IPS DF 4.7 (cell line): Measurements from ENCODE around the gene TMEM178B.
"Not testable (repeated sequence)": the region's sequence is repeated elsewhere in the genome, so short reads cannot be mapped to it uniquely, and the experiment has no call there.

Source experiments
- DNase-seq: peaks from one replicate; pipeline ENCODE4 v3.0.0-alpha.2; 2013; ENCODE audit warnings: low spot score; ENCODE audit errors: extremely low read depth

Gene TMEM178B

DNA sequence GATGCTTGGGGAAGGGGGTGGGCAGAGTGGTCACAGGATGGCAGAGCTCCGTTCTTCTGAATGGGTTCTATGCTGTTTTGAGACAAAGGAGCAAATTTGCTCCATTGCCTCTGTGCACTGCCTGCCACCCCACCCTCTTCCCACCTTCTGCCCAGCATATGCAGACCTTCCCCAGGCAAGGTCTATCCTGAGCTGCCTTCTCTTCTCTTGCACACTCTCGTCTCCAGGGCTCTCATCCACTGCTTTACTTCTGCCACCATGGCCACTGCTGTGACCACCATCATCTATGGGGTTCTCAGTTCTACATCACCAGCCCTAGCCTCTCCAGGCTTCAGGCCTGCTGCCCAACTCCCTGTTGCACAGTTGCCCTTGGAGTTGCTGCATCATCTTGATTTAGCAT, 230.4 kb downstream of the TMEM178B start:
- no peak for DNase-seq

GRCh38 chr7:141306081-141306480, 232.2 kb downstream of the TMEM178B start:
- no peak for DNase-seq

- no peak for DNase-seq
Measured at GRCh38 chr7:141312395-141312794, 238.5 kb downstream of the TMEM178B start.

- DNase-seq: no peak
Measured at GRCh38 chr7:141312828-141313521, 239.1 kb downstream of the TMEM178B start.

DNA sequence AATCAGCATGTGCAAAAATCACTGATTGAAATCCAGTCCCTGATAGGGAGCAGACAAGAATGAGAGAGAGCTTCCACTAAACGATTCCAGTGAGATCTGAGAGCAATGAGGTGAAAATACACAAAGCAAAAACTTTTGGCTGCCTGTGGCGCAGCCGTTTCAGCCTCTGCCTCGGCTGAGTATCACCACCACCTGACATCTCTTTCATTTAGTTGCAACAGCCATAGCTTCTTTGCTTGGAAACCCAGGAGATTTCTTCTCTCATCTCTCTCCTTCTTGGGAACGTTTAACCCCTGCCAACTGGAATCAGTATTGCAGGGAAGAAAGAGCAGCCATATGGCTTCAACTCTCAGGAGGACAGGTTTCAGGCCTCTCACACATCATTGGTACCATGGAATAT, 240.0 kb downstream of the TMEM178B start:
- no peak for DNase-seq

GRCh38 chr7:141317033-141317585, 243.2 kb downstream of the TMEM178B start:
- no peak for DNase-seq

GRCh38 chr7:141320287-141320686, 246.4 kb downstream of the TMEM178B start:
- no peak for DNase-seq

GRCh38 chr7:141322383-141322782, 248.5 kb downstream of the TMEM178B start:
- no peak for DNase-seq

DNA sequence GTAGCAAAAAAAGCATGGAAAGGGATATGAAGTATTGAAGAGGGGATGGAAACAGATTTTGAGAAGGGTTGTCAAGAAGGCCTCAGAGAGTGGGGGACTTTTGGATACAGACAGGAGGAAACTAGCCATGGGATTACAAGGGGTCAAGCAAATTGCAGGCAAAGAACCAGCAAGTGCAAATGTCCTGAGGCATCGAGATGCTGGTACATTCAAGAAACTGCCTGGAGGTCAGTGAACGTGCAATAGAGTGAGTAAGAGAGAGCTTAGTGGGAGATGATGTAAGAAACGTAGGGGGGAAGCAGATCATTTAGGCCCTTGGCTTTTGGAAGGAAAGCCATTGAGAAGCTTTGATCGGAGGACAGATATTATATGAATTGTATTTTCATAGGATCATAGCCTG, 250.0 kb downstream of the TMEM178B start:
- DNase-seq: no peak

- DNase-seq: no peak
Measured at GRCh38 chr7:141324870-141325269, 251.0 kb downstream of the TMEM178B start.

- DNase-seq: no peak
Measured at GRCh38 chr7:141325275-141325674, 251.4 kb downstream of the TMEM178B start.

DNA sequence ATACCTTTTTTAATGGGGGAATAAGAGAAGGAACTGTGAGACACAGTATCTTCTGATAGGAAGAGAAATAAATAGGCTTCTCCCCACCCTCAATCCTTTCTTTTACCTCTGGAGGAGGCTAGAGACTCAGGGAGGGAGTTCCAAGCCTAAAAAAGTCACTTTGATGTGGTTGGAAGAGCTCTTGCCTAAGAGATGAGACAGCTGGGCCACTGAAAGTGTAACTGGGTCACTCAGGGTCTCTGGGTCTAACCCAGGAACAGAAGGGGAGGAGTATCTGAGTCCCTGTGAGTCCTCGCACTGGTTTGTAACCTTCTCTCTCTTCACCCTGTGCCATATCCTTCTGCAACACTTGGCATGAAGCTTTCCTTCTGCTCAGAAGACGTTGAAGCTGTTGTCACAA, 254.4 kb downstream of the TMEM178B start:
- DNase-seq: no peak

DNA sequence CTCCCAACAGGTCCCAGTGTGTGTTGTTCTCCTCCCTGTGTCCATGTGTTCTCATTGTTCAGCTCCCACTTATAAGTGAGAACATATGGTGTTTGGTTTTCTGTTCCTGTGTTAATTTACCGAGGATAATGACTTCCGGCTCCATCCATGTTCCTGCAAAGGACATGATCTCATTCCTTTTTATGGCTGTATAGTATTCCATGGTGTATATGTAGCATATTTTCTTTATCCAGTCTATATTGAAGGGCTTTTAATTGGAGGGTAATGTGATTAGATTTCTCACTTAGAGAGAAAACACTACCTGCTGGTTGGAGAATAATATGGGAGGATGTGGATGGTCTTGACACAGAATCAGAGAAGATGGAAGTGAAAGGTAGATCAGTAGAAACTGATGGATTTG, 256.4 kb downstream of the TMEM178B start:
- DNase-seq: not testable (repeated sequence)

DNA sequence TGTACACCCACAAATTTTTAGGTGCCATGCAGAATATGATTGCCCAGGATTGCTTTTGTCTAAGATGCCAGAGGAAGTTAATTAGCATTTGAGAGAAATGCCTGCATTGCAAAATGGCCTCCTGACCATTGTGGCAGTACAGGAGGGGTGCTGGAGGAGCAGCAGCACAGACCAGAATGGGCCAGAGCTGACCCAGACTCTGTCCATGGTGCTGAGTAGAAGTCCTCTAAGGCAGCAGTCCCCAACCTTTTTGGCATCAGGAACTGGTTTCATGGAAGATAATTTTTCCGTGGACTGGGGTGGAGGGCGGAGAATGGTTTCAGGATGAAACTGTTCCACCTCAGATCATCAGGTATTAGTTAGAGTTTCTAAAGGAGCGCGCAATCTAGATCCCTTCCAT, 259.6 kb downstream of the TMEM178B start:
- DNase-seq: peak; percentile 56

- DNase-seq: no peak
Measured at GRCh38 chr7:141335164-141335563, 261.3 kb downstream of the TMEM178B start.

GRCh38 chr7:141339603-141340002, 265.7 kb downstream of the TMEM178B start:
- no peak for DNase-seq

GRCh38 chr7:141340991-141341390, 267.1 kb downstream of the TMEM178B start:
- DNase-seq: no peak

DNA sequence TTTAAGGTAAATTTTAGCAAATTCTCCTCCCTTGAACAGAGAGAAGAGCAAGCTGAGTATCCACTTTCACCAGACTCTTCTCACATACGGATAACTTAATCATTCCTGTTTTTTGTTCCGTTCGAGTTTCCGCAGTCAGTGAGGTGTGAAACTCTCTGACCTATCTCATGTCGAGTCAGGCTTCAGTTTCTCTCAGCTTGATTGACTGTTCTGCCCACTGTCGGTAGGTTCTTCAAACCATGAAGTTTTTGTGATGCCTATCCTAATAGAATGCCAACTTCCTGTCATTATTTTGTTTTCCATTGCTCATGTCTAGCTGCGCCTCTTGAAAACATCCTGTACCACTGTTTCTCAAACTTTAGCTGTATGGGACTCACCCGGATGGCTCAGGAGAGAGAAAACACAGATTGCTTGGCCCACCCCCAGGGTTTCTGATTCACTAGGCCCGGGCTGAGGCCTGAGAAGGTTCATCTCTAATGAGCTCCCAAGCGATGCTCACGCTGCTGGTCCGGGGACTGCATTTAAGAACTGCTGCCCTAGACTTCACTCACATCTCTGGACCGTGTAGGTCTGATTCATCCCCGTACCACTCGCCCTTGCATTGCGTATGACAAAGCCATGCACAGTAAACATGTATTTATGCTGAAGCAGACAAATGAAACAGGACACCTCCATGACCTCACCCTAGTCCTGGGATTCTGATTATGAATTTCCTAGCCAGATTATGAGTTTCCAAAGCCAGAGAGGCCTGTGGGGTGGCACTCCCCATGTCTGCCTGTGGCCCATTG, 269.0 kb downstream of the TMEM178B start:
- no peak for DNase-seq

DNA sequence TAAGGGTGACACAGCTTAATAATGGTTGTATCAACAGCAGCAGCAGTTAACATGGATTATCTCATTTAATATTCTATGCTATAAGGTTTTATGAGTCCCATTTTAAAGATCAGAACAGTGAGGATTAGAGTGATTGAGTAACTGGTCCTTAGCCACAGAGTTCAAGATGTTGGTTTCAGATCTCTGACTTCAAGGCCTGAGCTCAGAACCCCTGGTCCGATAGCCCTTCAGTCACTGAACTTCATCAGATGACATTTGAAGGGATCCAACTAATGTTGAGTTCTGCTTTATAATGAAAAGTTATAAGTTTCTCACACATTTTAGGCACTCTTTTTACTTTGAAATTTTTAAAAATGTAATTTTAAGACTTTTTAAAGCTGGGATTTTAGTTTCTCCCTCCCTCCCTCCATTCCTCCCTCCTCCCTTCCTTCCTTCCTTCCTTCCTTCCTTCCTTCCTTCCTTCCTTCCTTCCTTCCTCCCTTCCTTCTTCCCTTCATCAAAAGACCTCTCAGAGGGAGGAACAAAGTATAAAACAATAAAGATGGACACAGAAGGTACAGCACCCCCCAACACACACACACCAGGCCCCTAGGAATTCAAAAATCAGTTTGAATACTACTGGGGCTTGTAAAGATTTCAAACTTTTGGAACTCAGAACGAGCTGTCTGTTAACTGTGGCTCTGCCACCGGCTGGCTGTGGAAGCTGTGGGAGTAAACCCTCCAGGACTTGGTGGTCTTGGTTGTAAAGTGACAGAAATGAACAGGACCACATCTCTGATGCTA, 270.5 kb downstream of the TMEM178B start:
- DNase-seq: no peak

DNA sequence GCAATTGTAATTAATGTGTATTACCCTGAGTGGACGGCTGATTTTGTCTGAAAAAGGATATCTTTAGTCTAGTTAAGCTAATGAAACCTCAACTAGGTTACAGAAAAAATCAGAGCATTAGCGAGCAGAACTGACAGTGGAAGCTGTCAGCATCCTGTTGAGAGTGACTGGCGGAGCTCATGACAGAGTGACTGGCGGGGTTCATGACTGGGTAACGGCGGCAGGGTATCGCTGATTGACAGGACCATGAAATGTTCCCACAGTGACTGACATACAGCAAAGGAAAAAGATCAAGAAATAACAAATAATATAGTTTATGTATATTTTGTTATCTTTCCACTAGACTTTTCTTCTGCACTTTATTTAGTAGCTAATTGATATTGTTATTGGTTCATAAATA, 274.9 kb downstream of the TMEM178B start:
- DNase-seq: no peak

DNA sequence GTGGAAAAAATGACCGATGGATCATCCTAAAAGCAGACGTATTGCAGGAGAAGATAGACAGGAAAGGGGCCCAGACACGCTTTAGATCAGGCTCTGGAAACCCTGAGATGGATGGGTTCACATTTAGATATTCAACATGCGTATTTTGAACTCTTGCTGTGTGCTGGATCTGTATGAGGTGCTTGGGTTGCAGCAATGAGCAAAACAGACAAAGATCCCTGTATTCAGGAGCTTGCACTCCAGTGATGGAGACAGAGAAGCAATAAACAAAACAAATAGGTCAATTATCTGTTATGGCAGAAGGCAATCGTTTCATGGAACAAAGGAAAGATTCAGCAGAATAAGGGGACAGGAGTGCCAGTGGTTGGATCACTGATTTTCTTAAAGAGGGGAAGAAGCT, 275.5 kb downstream of the TMEM178B start:
- no peak for DNase-seq

- no peak for DNase-seq
Measured at GRCh38 chr7:141349804-141350203, 275.9 kb downstream of the TMEM178B start.
